H54 (cell line): ENCODE data around the gene PTPRK.

Experiments used
- DNase-seq: peaks from one replicate; pipeline ENCODE4 v3.0.0; 2011; ENCODE audit warnings: low spot score, mixed read lengths; ENCODE audit not compliant: insufficient read length
- FAIRE-seq: peaks from 3 replicates; lab custom pipeline; 2011; peaks lifted over from hg19 to GRCh38; lab: Jason Lieb, UNC
- POLR2A ChIP-seq: IDR thresholded peaks from 2 replicates; pipeline ENCODE4 v1.6.1; 2011; ENCODE audit warnings: low read depth, mild to moderate bottlenecking, low read length

The PTPRK gene

DNA sequence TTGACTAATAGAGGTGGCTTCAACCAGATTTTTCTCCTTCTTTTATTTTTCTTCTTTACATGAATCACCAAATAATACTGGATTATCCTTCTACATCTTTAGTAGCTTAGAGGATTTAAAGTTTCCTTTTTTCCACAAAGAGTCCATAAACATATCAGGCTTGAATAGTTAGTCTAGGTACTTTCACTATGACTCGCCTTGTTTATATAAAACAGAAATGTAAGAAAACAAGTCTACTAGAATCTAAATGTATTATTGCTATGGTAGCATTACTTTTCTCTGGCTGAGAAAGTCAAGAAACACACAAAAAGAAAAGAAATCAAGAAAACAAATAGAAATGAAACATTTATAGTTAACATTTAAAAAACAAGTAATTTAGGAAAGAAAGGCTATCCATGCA lies 215.2 kb downstream of the PTPRK start:
- no peak for TF ChIP-seq POLR2A
- FAIRE-seq: no peak
- DNase-seq: no peak

GRCh38 chr6:128303870-128304269 lies 216.5 kb downstream of the PTPRK start:
- FAIRE-seq (no peak), DNase-seq (no peak)
- no peak for TF ChIP-seq POLR2A

GRCh38 chr6:128302942-128303341 lies 217.5 kb downstream of the PTPRK start:
- no peak for TF ChIP-seq POLR2A
- no peak for FAIRE-seq
- no peak for DNase-seq

GRCh38 chr6:128295670-128296069 lies 224.7 kb downstream of the PTPRK start:
- FAIRE-seq (no peak), DNase-seq (no peak)
- TF ChIP-seq POLR2A: no peak

DNA sequence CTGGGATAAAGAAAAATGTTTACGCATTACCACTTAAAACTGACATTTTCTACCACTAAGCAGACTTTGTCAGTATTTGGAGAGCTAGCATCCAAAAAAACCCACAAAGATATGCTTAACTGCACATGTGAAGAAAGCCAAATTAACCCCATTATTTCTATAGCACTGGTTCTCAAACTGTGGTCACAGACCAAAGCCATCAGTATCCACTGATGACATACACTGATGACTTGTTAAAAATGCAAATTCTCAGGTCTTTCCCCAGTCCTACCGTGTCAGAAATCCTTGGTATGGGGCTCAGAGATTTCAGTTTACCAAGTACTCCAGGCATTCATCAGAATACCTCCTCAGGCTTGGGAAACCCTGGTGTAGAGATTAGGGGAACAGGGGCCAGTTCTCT lies 230.2 kb downstream of the PTPRK start:
- DNase-seq: no peak
- no peak for FAIRE-seq
- TF ChIP-seq POLR2A: no peak

GRCh38 chr6:128284128-128284527 lies 236.3 kb downstream of the PTPRK start:
- DNase-seq (no peak), FAIRE-seq (no peak)
- no peak for TF ChIP-seq POLR2A

- no peak for FAIRE-seq
- DNase-seq: no peak
- no peak for TF ChIP-seq POLR2A
Observed at GRCh38 chr6:128282961-128283360, 237.4 kb downstream of the PTPRK start.

- FAIRE-seq (no peak), DNase-seq (no peak)
- TF ChIP-seq POLR2A: no peak
Observed at GRCh38 chr6:128280960-128281359, 239.4 kb downstream of the PTPRK start.

- FAIRE-seq (no peak), DNase-seq (no peak)
- TF ChIP-seq POLR2A: no peak
Observed at GRCh38 chr6:128280066-128280465, 240.3 kb downstream of the PTPRK start.

GRCh38 chr6:128278836-128279235 lies 241.6 kb downstream of the PTPRK start:
- no peak for DNase-seq
- no peak for TF ChIP-seq POLR2A
- FAIRE-seq: no peak

DNA sequence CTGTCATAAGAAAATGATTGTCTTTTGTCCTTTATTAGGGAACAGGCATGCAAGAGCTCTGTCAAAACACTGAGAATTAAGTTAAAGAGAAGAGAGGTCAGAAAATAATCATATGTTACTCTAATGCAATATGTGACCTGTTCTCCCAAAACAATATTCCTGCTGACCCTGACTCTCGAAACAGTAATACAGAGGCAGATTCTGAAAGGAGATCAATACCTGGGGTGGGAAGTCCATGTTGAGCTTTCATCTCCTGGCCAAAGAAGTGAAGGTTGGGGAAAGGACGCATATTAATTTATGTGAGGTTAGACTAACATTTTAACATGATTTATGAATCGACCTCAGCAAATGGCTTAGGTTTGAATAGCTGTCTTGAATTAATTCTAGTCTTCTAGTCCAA lies 243.0 kb downstream of the PTPRK start:
- DNase-seq (no peak), FAIRE-seq (no peak)
- TF ChIP-seq POLR2A: no peak

GRCh38 chr6:128276311-128276710 lies 244.1 kb downstream of the PTPRK start:
- no peak for TF ChIP-seq POLR2A
- DNase-seq (no peak), FAIRE-seq (no peak)

DNA sequence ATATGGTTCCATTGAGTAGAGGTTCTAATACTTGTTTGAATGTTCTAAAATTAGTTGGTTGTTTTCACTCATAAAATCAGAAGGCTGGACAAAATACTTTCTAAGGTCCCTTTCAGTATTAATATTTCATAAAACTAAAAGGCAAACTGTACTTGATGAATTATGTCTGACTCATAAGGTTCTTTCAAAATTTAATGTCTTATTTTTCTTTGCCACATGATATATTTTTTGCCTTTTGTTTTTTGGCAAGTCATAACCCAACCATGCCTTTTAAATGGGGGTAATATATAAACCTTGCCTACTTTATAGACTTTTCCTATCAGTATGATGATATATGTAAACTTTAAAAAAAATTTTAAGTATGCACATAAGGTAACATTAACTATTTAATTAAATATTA lies 244.7 kb downstream of the PTPRK start:
- FAIRE-seq: no peak
- no peak for TF ChIP-seq POLR2A
- DNase-seq: no peak

DNA sequence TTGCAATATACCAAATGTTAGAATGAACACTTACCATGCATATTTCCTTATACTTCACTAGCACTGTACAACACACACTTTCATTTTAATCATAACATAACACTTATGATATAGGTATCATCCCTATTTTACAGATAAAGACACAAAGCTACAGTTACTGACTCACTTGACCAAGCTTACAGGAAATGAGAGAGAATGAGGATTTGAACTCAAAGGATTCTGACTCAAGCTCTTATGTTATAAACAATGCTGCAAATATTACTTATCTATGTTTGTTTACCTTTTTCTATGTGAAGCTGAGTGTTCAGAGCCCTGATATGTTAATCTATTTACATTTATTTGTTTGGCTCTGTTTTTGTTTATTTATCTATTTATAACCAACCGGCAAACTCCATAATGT lies 245.4 kb downstream of the PTPRK start:
- DNase-seq (no peak), FAIRE-seq (no peak)
- TF ChIP-seq POLR2A: no peak

DNA sequence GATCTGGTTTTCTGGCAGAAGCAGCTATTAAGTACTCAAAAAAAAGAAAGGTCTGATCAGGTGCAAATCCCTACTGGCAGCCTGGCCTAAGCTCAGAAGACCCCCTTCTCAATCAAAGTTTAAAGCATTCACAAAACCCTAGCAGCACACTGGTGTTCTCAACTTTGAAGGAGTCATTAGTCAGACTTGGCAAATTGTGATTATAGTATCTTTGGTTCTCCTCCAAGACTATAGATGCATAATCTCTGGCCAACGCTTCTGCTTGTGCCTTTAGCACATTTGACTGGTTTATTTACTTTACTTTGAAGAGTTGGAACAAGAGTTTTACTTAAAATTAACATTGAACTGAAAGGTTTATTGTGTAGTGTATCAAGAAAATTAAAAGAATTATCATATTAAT lies 248.9 kb downstream of the PTPRK start:
- DNase-seq: no peak
- FAIRE-seq: no peak
- no peak for TF ChIP-seq POLR2A

DNA sequence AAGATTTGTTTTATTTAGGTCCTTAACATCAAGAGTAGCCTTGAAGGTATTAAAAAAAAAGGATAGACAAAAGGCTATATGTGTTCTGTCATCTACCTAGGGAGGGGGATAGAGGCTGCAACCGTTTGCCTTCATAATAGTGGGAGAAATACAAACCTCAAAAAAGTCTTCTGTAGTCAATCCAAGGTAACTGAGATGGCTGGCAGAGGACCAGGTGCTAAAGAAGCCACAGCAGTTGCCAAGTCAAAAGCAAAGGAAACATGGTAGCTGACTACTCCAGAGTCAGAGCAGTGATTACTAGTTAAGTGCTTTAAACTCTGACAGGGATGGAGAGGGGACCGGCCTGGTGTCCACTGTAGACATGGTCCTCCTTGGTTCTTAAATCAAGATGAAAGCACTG lies 249.4 kb downstream of the PTPRK start:
- no peak for DNase-seq
- no peak for FAIRE-seq
- no peak for TF ChIP-seq POLR2A

GRCh38 chr6:128266946-128267345 lies 253.5 kb downstream of the PTPRK start:
- TF ChIP-seq POLR2A: no peak
- no peak for FAIRE-seq

More at GRCh38 chr6:128266946-128267345, 253.5 kb downstream of the PTPRK start:
- no peak for DNase-seq
